ENCODE results near the gene DUT. TPM values are rescaled to one million over a fixed set of nuclear protein-coding genes. Genes with fewer than 3 reads are reported as not detected.
A peak's percentile ranks its signal among the peaks of the same experiment; 100 is the strongest.

DUT gene
- total RNA-seq, 4 donors from 2014 or later = 69.6 to 140 (median 84.0) TPM

- TF ChIP-seq POLR2A (IDR thresholded peaks at IDR 0.05) = no peak
- no peak for TF ChIP-seq CTCF (IDR thresholded peaks at IDR 0.05)
- 34 to 52% methylated on average over 3 of the region's 3 CpGs for WGBS, 2 donors
- DNase-seq (ENCODE audit: low spot score in 2 of 2) = no peak
- no peak overlapping the region for H3K4me3 ChIP-seq (ENCODE audit: low read depth, poor library complexity, severe bottlenecking)
- intact Hi-C loops (cut with DNase I; ENCODE audit: low total_unique reads) = no loop called here
These were observed 58.5 kb downstream of the DUT start for GRCh38 chr15:48389691-48390143.

GRCh38 chr15:48391950-48392349 lies 60.7 kb downstream of the DUT start:
- 87 to 89% methylated on average over 2 of the region's 2 CpGs for WGBS, 2 donors
- DNase-seq (ENCODE audit: low spot score in 2 of 2) = peak in 1 of 2 donors; percentile 0
- H3K4me3 ChIP-seq (ENCODE audit: low read depth, poor library complexity, severe bottlenecking) = no peak overlapping the region
- no peak for TF ChIP-seq POLR2A (IDR thresholded peaks at IDR 0.05)
- TF ChIP-seq CTCF (IDR thresholded peaks at IDR 0.05) = no peak
- intact Hi-C loops (cut with DNase I; ENCODE audit: low total_unique reads) = no loop called here

GRCh38 chr15:48392356-48392755 lies 61.1 kb downstream of the DUT start:
- DNase-seq (ENCODE audit: low spot score in 2 of 2) = peak; percentile 78 to 85
- 40 to 44% methylated on average over 4 of the region's 4 CpGs for WGBS, 2 donors
- H3K4me3 ChIP-seq (ENCODE audit: low read depth, poor library complexity, severe bottlenecking) = no peak overlapping the region
- TF ChIP-seq POLR2A (IDR thresholded peaks at IDR 0.05) (no peak), CTCF (IDR thresholded peaks at IDR 0.05) (no peak)
- intact Hi-C loops (cut with DNase I; ENCODE audit: low total_unique reads) = no loop called here

Other genes starting within 250 kb of the DUT start
- gene SLC24A5, start 210.4 kb upstream of the DUT start, total RNA-seq = 1 to 10 TPM; 3.4 to 6.1 (median 4.2) TPM
- gene MYEF2, start 153.1 kb upstream of the DUT start, total RNA-seq = 1 to 10 TPM; 2.0 to 4.3 (median 2.5) TPM
- not detected for gene CTXN2, start 139.8 kb upstream of the DUT start, total RNA-seq
- not detected for gene SLC12A1, start 125.1 kb upstream of the DUT start, total RNA-seq